ENCODE measurements around the gene HOXA7.

HOXA7 gene

GRCh38 chr7:27169658-27170425 lies 13.4 kb upstream of the HOXA7 start:
- in situ Hi-C loops (cut with MboI; ENCODE audit: low sequenced_read_pairs, unreplicated experiment) = loop anchor here (10.0 to 25.0 kb wide), 2 partner anchors 658 to 1305 kb away; no protein-coding TSS in a partner anchor
- DNase-seq (ENCODE audit: low spot score) = no peak
- TF ChIP-seq CTCF (IDR thresholded peaks at IDR 0.05; ENCODE audit: borderline replicate concordance, control extremely low read depth, extremely low read depth, insufficient read depth, missing control alignments) = no peak

DNA sequence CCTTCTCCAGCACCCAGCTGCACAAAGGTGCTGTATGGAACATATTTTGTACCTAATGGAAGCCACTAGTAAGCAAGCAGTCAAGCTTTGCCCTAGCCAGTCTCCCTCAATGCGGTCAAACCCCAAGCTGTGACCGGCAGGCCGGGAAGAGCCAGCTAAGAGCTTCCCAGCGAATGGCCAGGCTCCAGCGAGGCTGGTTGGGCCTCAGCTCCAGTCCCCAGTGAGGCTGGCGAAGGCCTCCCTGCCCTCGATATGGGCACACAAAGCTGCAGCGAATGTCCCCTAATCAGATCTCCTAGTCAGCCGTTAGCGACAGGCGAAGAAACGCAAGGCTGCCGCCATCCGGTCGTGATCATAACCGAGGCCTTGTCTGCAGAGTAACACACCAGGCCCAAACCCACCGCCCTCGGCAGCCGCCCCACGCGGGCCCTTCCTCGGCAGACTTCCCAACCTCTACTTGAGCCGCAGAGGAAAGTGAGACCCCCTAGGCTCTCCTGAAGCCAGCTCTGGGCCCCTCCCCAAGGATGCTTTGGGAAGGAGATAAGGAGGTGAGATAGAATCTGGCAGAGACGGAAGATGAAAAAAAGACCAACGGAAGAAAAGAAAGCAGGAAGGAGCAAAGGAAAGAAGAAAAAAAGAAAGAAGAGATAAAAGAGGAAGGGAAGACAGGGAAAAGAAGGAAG lies 11.9 kb upstream of the HOXA7 start:
- in situ Hi-C loops (cut with MboI; ENCODE audit: low sequenced_read_pairs, unreplicated experiment) = loop anchor here (10.0 to 25.0 kb wide), 2 partner anchors 656 to 1304 kb away; no protein-coding TSS in a partner anchor
- no peak for TF ChIP-seq CTCF (IDR thresholded peaks at IDR 0.05; ENCODE audit: borderline replicate concordance, control extremely low read depth, extremely low read depth, insufficient read depth, missing control alignments)
- no peak for DNase-seq (ENCODE audit: low spot score)

DNA sequence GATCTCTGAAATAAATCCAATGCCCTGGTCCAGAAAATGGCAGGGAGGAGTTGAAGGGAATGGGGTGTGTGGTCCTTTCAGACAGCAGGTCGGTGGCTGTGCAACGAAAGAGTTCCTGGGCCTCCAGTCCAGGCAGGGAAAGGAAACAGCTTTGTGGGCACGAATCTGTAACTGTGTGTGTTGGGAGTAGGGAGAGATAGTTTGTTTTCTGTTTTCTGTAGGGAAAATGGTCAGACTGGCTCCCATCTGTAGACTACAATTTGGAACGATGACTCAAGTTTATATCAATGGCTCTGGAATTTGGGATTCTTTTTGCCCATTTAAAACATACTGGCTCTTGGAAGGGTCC lies 11.4 kb upstream of the HOXA7 start:
- no peak for TF ChIP-seq CTCF (IDR thresholded peaks at IDR 0.05; ENCODE audit: borderline replicate concordance, control extremely low read depth, extremely low read depth, insufficient read depth, missing control alignments)
- in situ Hi-C loops (cut with MboI; ENCODE audit: low sequenced_read_pairs, unreplicated experiment) = loop anchor here (10.0 to 25.0 kb wide), 2 partner anchors 656 to 1303 kb away; no protein-coding TSS in a partner anchor
- DNase-seq (ENCODE audit: low spot score) = no peak

- in situ Hi-C loops (cut with MboI; ENCODE audit: low sequenced_read_pairs, unreplicated experiment) = loop anchor here (10.0 to 25.0 kb wide), 2 partner anchors 655 to 1302 kb away; no protein-coding TSS in a partner anchor
- no peak for DNase-seq (ENCODE audit: low spot score)
- TF ChIP-seq CTCF (IDR thresholded peaks at IDR 0.05; ENCODE audit: borderline replicate concordance, control extremely low read depth, extremely low read depth, insufficient read depth, missing control alignments) = no peak
Observed at GRCh38 chr7:27166531-27167505, 10.3 kb upstream of the HOXA7 start.

DNA sequence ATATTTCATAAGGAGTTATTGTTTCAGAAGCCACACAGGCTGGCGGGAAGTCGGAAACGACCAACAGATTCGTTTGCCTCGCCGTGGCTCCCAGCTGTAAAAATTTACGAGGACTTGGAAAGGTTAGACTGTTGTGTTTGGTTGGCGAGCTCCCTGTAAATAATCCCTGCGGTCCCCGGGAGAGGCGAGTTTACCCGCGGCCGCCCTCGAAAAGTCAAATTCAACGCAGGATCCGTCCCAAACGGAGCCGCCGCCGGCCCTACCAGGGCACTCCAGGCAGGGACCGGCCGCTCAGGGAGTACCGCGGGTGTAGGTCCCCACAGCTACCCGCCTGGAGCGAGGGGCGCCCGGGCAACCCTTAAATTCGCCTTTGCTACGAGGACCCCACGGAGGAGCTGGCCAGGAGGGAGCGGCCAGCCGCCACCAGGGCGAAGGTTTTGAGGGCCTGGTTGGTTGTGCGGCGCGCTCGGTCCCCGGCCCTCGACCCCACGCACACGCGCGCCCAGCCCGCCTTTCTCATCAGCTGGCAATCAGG lies 9.6 kb upstream of the HOXA7 start:
- in situ Hi-C loops (cut with MboI; ENCODE audit: low sequenced_read_pairs, unreplicated experiment) = loop anchor here (10.0 to 25.0 kb wide), 2 partner anchors 654 to 1301 kb away; no protein-coding TSS in a partner anchor
- no peak for DNase-seq (ENCODE audit: low spot score)
- TF ChIP-seq CTCF (IDR thresholded peaks at IDR 0.05; ENCODE audit: borderline replicate concordance, control extremely low read depth, extremely low read depth, insufficient read depth, missing control alignments) = no peak

All from GM13976 (cell line).